K562 (cell line): ENCODE results near the gene CNTN5. TPM values are rescaled to one million over a fixed set of nuclear protein-coding genes. Genes with fewer than 3 reads are reported as not detected.

ENCODE experiments used
- CHD7 ChIP-seq: fragments of 200-600 bp; sonication (generic); IDR thresholded peaks from one replicate; pipeline ENCODE4 v1.6.1; 2012; ENCODE audit warnings: mild to moderate bottlenecking, low read depth, low read length, inconsistent platforms
- ELK3 ChIP-seq: fragments of 450-650 bp; formaldehyde crosslinking; IDR thresholded peaks from 2 replicates; pipeline ENCODE4 v1.4.0; 2020; ENCODE audit warnings: mild to moderate bottlenecking
- HDGF ChIP-seq: fragments of 450-650 bp; IDR thresholded peaks from 2 replicates; pipeline ENCODE4 v1.6.1; 2016
- HOXB6 ChIP-seq: fragments of 250-450 bp; sonication (Bioruptor Pico); IDR thresholded peaks from 2 replicates; pipeline ENCODE4 v1.5.1; 2022; ENCODE audit warnings: mild to moderate bottlenecking, borderline replicate concordance
- KLF13 ChIP-seq: fragments of 450-650 bp; IDR thresholded peaks from 2 replicates; pipeline ENCODE4 v1.6.1; 2016; ENCODE audit warnings: missing genetic modification characterization, low read depth, mild to moderate bottlenecking, missing compliant biosample characterization, moderate library complexity, borderline replicate concordance
- MAX ChIP-seq: sonication (generic); formaldehyde crosslinking; IDR thresholded peaks from 2 replicates; pipeline ENCODE4 v1.9.0; 2022; ENCODE audit warnings: mild to moderate bottlenecking, missing genetic modification reagents
- MNT ChIP-seq, 2 experiments: fragments of 450-650 bp; conservative IDR thresholded peaks; 2 replicates each; pipeline ENCODE4 v1.6.1; 2017; ENCODE audit warnings: mild to moderate bottlenecking in 2 of 2, moderate library complexity in 2 of 2
- PATZ1 ChIP-seq: fragments of 250-450 bp; sonication (Bioruptor Pico); IDR thresholded peaks from 2 replicates; pipeline ENCODE4 v1.5.0; 2020; ENCODE audit warnings: mild to moderate bottlenecking, borderline replicate concordance
- SP2 ChIP-seq: IDR thresholded peaks from 2 replicates; pipeline ENCODE4 v1.6.1; 2011; ENCODE audit warnings: mild to moderate bottlenecking, low read depth, low read length, moderate library complexity; ENCODE audit not compliant: poor library complexity, severe bottlenecking; ENCODE audit errors: extremely low read depth
- TGIF2 ChIP-seq: sonication (generic); formaldehyde crosslinking; IDR thresholded peaks from 2 replicates; pipeline ENCODE4 v1.8.1; 2022; ENCODE audit warnings: mild to moderate bottlenecking, missing genetic modification reagents, moderate library complexity
- polyA plus RNA-seq, 8 experiments: library from polyadenylated mRNA; depleted of rRNA in 4 of 8; stranded (reverse) in 5 of 8; unstranded in 3 of 8; fragments of >200 nt; fragmentation: Nextera tagmentation in 2 of 8; fragmentation: Illumina TruSeq in 1 of 8; extraction: Ambion mirVana in 2 of 8; extraction: Trizol in 1 of 8; gene quantifications; 2 replicates each; pipeline versions ENCODE4 v1.2.1 to v1.2.3, GENCODE V29; 2011 to 2014; ENCODE audit warnings: inconsistent platforms in 1 of 8, missing spikeins in 1 of 8
- total RNA-seq, 7 experiments: library from RNA; depleted of rRNA in 6 of 7; stranded (reverse); fragments of >200 nt in 6 of 7; fragmentation: Illumina TruSeq in 2 of 7; extraction: Trizol in 2 of 7; gene quantifications; 2 replicates each; pipeline versions ENCODE4 v1.2.1 to v1.2.3, GENCODE V29; 2011 to 2021; ENCODE audit warnings: low replicate concordance in 1 of 7

The CNTN5 gene
- total and polyA plus RNA-seq, 9 of the 15 experiments (the other 6 are each of a cell fraction or from before 2014, with no cell fraction given) = 0.03 TPM; not detected in 8

GRCh38 chr11:99988471-99988837 is 967.7 kb downstream of the CNTN5 start (continued):
- TF ChIP-seq CHD7 = no peak
- TF ChIP-seq HOXB6 (CRISPR knock-in tag) = no peak
- TF ChIP-seq ELK3 (CRISPR knock-in tag) = no peak
- TF ChIP-seq HDGF = no peak
- no peak for TF ChIP-seq KLF13
- no peak for TF ChIP-seq SP2
- no peak for TF ChIP-seq MNT (conservative IDR thresholded peaks at IDR 0.05)
- TF ChIP-seq MAX (CRISPR knock-in tag) = no peak
- TF ChIP-seq PATZ1 (CRISPR knock-in tag) = no peak
- no peak for TF ChIP-seq TGIF2 (CRISPR knock-in tag)
